GM12801 (cell line): ENCODE data around the gene ZIC1.

ENCODE experiments used
- CTCF ChIP-seq: IDR thresholded peaks from one replicate; pipeline ENCODE4 v1.5.1; 2011; ENCODE audit warnings: control low read depth; ENCODE audit not compliant: insufficient read length; ENCODE audit errors: extremely low read depth

Gene ZIC1

DNA sequence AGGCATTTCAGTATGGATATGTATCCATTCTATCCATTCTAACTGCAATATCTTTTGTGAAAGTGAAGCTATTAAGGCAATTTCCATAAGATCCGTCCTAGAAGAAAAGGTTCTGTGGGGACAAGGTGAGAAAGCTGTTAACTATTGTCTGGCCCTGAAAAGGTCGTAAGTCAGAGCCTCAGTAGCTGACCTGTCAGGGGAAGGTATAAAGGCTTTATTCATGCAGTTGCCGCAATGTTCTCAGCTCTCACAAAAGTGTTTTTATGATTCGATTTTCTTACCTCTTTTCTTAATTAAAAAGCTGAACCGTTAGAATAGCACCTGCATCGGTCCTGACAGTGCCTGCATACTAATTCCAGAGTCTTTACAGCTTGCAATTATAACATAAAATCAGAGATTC lies 27.6 kb upstream of the ZIC1 start:
- TF ChIP-seq CTCF, result no peak

DNA sequence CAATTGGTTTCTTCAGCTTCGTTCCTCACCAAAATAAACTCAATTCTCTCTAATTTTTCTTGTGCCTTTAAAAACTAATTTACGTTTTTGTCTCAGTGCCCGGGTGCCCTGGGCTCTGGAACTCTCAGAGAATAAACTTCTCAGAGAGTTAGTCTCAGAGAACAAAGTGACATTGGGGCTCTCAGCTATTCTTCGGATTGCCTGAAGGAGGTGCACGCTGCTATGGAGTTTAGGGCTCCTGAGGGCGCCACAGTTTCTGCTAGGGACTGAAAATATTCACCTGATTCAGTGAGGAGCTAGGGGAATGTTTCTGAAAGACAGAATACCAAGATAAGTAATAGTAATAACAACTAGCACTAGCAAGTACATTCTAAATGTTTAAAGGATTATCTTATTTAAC lies 25.5 kb upstream of the ZIC1 start:
- TF ChIP-seq CTCF, result no peak

GRCh38 chr3:147384210-147385058 lies 24.7 kb upstream of the ZIC1 start:
- no peak for TF ChIP-seq CTCF

- no peak for TF ChIP-seq CTCF
These were observed 23.8 kb upstream of the ZIC1 start for GRCh38 chr3:147385059-147386012.

GRCh38 chr3:147387291-147387884 lies 21.8 kb upstream of the ZIC1 start:
- TF ChIP-seq CTCF, result no peak

DNA sequence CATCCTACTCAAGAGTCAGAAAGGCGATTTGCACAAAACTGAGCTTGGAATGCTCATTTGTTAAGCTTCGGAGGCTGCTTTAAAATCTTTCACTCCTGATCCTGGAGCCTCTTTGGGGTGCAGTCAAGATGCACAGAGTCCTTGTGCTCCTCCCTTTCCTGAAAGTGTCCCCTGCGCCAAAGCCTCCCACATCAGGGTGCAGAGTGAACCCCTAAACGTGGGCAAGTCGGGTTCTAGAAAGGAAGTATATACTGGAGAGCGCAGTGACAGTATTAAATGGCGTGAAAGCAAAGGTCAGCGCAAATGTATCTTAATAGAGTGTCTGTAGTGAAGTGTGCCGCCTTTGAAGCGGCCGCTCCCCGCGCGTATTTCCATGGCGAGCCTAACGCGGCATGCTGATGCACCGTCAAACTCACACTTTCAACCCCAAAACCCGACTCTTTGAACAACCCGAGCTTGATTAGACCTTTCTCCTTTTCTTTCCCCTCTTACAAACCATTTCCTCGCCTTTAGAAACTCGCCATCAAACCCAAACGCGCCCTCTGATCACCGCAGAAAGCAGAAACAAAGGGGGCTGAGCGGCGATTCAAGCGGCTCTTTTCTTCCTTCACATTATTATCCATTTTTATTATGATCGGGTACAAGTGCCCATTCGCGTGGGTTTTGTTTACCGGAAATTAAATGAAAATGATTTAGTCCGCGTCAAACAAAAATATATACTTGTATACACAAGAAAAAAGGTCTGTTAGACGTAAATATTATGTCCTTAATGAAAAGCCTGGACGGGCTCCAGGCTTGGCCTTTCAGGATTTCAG lies 21.1 kb upstream of the ZIC1 start:
- no peak for TF ChIP-seq CTCF
